NCI-H1092 treated with DMSO at 0.1 percent for 48 hours (cell line): ENCODE measurements around the gene HSD17B8.

Source experiments
- DNase-seq: peaks from one replicate; lab custom pipeline; 2025; lab: John Stamatoyannopoulos, UW

Gene HSD17B8

GRCh38 chr6:33241968-33242367 is 37.5 kb downstream of the HSD17B8 start:
- no peak for DNase-seq

- DNase-seq = no peak
Observed at GRCh38 chr6:33243476-33243875, 39.0 kb downstream of the HSD17B8 start.

DNA sequence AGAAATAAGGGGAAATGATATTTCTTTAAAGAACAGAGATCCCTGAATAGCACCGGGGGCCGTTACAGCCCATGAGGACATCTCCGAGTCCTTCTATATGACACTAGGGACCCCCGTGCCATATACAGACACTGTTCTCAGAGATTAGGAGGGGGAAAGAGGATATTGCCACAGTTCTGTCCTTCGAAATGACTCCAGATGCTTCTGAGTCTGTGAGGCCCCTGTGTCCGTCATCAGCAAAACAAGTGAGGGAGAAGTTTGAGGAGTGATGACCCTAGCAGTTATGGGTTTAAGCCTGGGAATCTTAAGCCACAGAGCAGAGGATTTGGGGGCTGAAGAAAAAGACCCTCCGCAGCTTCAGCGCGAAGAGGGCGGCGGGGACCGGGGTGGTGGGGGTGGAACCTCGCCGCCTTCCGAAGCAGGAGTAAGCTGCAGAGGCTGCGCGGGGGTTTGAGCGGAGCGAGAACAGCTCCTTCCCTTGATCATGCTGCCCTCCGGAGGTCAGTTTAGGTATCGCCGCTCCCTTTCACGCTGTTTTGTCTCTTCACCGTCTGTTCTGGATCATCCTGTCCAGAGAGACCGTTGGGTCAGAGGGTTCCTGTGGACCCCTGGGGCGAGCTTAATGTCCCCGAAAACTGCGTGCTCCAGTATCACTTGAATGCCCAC is 43.7 kb downstream of the HSD17B8 start:
- DNase-seq = peak; percentile 69

DNA sequence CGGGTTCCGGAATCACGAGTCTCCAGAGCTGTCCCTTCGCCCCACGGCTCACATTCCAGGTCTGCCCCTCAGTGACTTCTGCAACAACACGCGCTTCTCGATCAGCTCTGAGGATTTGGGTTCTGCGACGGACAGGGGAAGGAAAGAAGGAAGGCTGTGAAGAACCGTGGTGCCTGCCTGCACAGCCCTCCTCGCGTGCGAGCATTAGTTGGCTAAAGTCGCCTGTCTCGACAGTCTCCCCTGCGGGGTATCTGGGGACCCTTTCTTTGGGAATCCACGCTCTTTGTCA is 44.1 kb downstream of the HSD17B8 start:
- peak; percentile 28 for DNase-seq

GRCh38 chr6:33248932-33249731 is 44.7 kb downstream of the HSD17B8 start:
- DNase-seq = peak; percentile 96

DNA sequence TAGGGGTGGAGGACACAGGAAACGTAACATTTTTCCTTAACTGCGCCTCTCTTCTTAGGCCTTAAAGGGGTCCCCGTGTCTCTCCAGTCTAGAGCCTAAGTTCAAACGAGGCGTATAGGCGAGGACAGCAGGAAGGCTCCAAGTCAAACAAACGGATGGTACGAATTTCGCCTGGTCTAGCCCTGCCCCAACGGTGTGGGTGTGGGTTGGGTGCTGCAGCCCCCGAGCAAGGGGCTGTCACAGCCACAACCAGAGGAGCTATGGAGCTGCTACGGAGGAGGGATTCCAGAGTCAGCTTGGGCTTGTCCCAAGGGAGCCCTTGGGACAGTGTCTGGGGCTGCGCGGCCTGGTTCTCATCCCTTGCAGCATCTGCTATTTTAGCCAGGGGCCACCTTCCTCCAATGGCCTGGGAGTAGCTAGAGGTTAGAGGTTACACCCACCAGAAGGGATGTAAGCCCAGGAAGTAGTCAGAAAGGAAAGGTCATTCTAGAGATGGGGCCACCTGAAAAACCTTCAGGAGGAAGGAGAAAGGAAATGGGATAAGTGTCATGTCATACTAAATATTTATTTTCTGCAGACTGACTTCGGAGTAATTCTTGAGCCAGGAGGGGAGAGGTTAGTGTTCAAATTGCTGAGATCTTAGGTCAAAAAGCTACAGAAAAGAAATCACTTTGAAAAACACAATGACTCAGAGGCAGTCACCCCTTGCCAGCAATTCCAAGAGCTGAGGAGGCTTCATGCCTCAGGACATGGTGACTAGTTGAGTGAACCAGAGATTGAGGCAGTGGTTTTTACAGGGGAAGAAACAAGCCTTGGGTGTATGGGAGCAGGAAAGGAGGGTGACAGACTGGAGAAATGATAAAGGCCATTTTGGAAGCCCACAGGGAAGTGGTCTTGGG is 45.5 kb downstream of the HSD17B8 start:
- peak; percentile 45 for DNase-seq

DNA sequence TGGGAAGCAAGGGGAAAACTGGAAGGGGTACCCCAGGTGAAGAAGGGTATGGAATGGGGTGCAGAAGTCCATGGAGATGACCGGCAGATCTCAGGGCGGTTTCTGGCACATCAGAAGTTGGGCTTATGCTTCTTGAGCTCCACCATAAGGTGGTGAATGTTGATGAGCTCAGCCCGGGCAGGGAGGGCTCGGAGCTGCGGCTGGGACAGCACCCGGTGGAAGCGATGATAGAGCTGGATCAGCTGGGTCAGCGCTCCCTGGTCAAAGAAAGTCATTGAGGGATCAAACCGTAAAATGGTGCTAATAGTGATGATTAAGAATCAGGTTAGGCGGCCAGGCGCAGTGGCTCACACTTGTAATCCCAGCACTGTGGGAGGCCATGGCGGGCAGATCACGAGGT is 46.3 kb downstream of the HSD17B8 start:
- no peak for DNase-seq

GRCh38 chr6:33251395-33252012 is 47.0 kb downstream of the HSD17B8 start:
- DNase-seq = no peak

- no peak for DNase-seq
Observed at GRCh38 chr6:33252759-33253158, 48.3 kb downstream of the HSD17B8 start.

GRCh38 chr6:33254591-33254990 is 50.1 kb downstream of the HSD17B8 start:
- no peak for DNase-seq
